Memory B cell (primary cell): ENCODE results near the gene ADAMTS3.

Source experiments
- ATAC-seq: fragments of 150-1000 bp; cut with Tn5 transposase; 2 replicates; pipeline ENCODE4 v1.10.0; 2021; ENCODE audit warnings: low read depth, mild to moderate bottlenecking, moderate library complexity
- DNase-seq, 2 donors: peaks; one replicate each; pipeline ENCODE4 v3.0.0; 2022; ENCODE audit warnings: low spot score in 2 of 2
- H3K27ac Mint-ChIP-seq: one replicate; pipeline ENCODE4 v1.8.0; 2022; ENCODE audit warnings: mild to moderate bottlenecking, moderate library complexity, mixed read lengths
- H3K27me3 Mint-ChIP-seq: one replicate; pipeline ENCODE4 v1.8.0; 2022; ENCODE audit warnings: mixed read lengths
- H3K36me3 Mint-ChIP-seq: one replicate; pipeline ENCODE4 v1.8.0; 2022; ENCODE audit warnings: mild to moderate bottlenecking, mixed read lengths
- H3K4me1 Mint-ChIP-seq: one replicate; pipeline ENCODE4 v1.8.0; 2022; ENCODE audit warnings: mixed read lengths
- H3K4me3 Mint-ChIP-seq: one replicate; pipeline ENCODE4 v1.8.0; 2022; ENCODE audit warnings: mild to moderate bottlenecking, moderate library complexity, mixed read lengths
- H3K9me3 Mint-ChIP-seq: one replicate; pipeline ENCODE4 v1.8.0; 2022; ENCODE audit warnings: mixed read lengths

Gene ADAMTS3

GRCh38 chr4:72313121-72313520, 255.9 kb downstream of the ADAMTS3 start:
- Mint-ChIP-seq H3K27me3 (no peaks in the 10 kb centered on the region), H3K27ac (no peak overlapping the region), H3K4me1 (no peaks in the 10 kb centered on the region), H3K36me3 (no peaks in the 10 kb centered on the region), H3K9me3 (no peaks in the 10 kb centered on the region), H3K4me3 (no peak overlapping the region)
- DNase-seq (no peak), ATAC-seq (no peak)

GRCh38 chr4:72312032-72312650, 256.9 kb downstream of the ADAMTS3 start:
- H3K27me3 Mint-ChIP-seq, result no peaks in the 10 kb centered on the region
- H3K27ac Mint-ChIP-seq, result no peak overlapping the region
- no peak overlapping the region for H3K4me3 Mint-ChIP-seq
- no peaks in the 10 kb centered on the region for H3K9me3 Mint-ChIP-seq
- no peak for ATAC-seq
- no peak for DNase-seq
- no peaks in the 10 kb centered on the region for H3K4me1 Mint-ChIP-seq
- no peaks in the 10 kb centered on the region for H3K36me3 Mint-ChIP-seq

DNA sequence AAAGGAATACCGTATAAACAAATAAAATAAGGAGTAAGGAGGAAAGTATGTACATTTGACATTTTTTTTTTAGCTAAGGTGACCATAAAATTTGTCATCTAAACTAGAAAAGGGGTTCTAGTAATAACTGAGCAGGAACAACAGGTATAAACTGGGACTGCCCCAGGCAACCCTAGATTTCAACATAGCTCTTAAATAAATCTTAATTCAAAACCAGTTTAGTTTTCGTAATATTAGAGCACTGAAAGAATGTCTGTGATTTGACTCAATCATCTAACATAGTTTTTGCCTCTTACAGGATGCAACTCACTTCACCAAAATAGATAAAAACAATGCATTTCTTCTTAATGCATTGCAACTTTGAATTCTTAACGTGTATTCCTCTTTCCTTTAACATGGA, 257.7 kb downstream of the ADAMTS3 start:
- H3K27me3 Mint-ChIP-seq, result no peaks in the 10 kb centered on the region
- H3K27ac Mint-ChIP-seq, result no peak overlapping the region
- H3K36me3 Mint-ChIP-seq, result no peaks in the 10 kb centered on the region
- no peaks in the 10 kb centered on the region for H3K4me1 Mint-ChIP-seq
- DNase-seq (no peak), ATAC-seq (no peak)
- no peaks in the 10 kb centered on the region for H3K9me3 Mint-ChIP-seq
- H3K4me3 Mint-ChIP-seq, result no peak overlapping the region

- H3K4me1 Mint-ChIP-seq, result no peaks in the 10 kb centered on the region
- H3K27ac Mint-ChIP-seq, result no peak overlapping the region
- DNase-seq (no peak), ATAC-seq (no peak)
- H3K27me3 Mint-ChIP-seq, result peaks cover 1% of the 10 kb centered on the region
- H3K4me3 Mint-ChIP-seq, result no peak overlapping the region
- H3K36me3 Mint-ChIP-seq, result no peaks in the 10 kb centered on the region
- H3K9me3 Mint-ChIP-seq, result no peaks in the 10 kb centered on the region
Observed at GRCh38 chr4:72305620-72306019, 263.4 kb downstream of the ADAMTS3 start.

DNA sequence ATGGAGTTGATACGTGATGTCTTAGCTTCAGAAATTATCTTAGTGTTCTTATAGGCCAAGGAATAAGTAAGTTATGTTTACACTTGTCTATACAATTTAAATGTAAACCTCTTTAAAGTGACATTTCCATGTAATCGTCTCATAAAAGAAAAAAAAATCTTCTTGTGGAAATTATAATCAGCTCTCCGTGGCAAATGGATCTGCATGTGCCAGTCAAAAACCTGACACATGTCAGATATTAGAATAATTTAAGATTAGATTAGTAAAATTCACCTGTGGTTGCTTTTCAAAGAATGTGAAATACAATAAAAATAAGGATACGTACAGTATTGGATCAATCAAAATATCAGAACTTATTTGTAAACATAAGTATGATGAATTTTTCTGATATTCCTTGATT, 263.9 kb downstream of the ADAMTS3 start:
- no peak overlapping the region for H3K27ac Mint-ChIP-seq
- no peaks in the 10 kb centered on the region for H3K36me3 Mint-ChIP-seq
- no peak overlapping the region for H3K4me3 Mint-ChIP-seq
- ATAC-seq (no peak), DNase-seq (no peak)
- no peaks in the 10 kb centered on the region for H3K4me1 Mint-ChIP-seq
- H3K9me3 Mint-ChIP-seq, result no peaks in the 10 kb centered on the region
- peaks cover 1% of the 10 kb centered on the region for H3K27me3 Mint-ChIP-seq

GRCh38 chr4:72302981-72303704, 265.9 kb downstream of the ADAMTS3 start:
- H3K9me3 Mint-ChIP-seq, result no peaks in the 10 kb centered on the region
- H3K27me3 Mint-ChIP-seq, result peaks cover 1% of the 10 kb centered on the region
- DNase-seq, result peak; percentile 32 to 35
- no peaks in the 10 kb centered on the region for H3K4me1 Mint-ChIP-seq
- no peak overlapping the region for H3K4me3 Mint-ChIP-seq
- H3K36me3 Mint-ChIP-seq, result no peaks in the 10 kb centered on the region
- ATAC-seq, result peak; percentile 64
- H3K27ac Mint-ChIP-seq, result no peak overlapping the region

DNA sequence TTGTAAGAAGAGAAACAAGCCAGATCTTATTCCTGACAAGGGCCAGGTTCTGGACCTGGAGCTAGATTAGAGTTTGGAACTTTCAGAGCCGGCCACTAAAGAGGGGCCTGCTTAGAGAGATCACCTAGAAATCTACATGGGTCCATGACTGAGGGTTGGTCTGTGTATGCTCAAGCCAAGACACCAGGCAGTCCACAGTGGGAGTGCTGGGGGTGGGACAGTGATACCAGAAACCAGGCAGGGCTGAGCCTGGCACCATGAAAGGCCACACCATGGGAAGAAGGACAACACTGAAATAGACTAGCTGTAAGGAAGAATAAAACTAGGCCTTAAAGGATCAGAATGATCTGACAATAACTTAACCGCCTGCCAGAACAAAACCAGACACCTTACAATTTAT, 267.3 kb downstream of the ADAMTS3 start:
- ATAC-seq, result no peak
- H3K4me3 Mint-ChIP-seq, result no peak overlapping the region
- no peak for DNase-seq
- no peaks in the 10 kb centered on the region for H3K36me3 Mint-ChIP-seq
- no peaks in the 10 kb centered on the region for H3K9me3 Mint-ChIP-seq
- H3K27ac Mint-ChIP-seq, result no peak overlapping the region
- H3K4me1 Mint-ChIP-seq, result no peaks in the 10 kb centered on the region
- peaks cover 1% of the 10 kb centered on the region for H3K27me3 Mint-ChIP-seq

GRCh38 chr4:72300126-72300525, 268.9 kb downstream of the ADAMTS3 start:
- H3K4me1 Mint-ChIP-seq, result peaks cover 3% of the 10 kb centered on the region
- no peak overlapping the region for H3K4me3 Mint-ChIP-seq
- H3K27me3 Mint-ChIP-seq, result no peaks in the 10 kb centered on the region
- no peaks in the 10 kb centered on the region for H3K36me3 Mint-ChIP-seq
- H3K27ac Mint-ChIP-seq, result no peak overlapping the region
- H3K9me3 Mint-ChIP-seq, result no peaks in the 10 kb centered on the region
- DNase-seq, result no peak
- ATAC-seq, result no peak

DNA sequence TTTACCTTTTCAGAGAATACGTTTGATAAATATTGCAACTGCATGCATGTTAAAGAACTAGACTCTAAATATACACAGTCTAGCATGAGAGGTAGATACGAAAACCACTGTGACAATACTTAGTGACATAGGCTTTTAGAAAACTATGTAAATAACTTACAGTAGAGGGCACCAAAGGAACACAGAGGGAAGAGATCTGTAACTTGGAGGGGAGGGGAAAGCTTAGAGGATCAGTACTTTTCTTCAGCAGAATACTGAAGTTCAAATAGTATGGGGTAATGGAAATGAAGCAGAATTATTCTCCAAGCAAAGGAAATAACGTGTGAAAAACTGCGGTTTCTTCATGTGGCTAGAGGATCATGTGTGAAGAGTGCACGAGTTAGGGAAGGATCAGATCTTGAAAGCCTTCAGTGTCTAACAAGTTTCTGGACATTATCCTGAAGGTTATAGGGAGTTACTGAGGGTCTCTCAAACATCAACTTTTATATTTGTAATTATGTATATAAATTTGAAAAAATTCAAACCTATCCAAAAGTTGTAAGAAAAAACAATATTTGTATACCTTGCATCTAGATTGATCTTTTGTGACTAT, 273.0 kb downstream of the ADAMTS3 start:
- Mint-ChIP-seq H3K27ac (no peak overlapping the region), H3K9me3 (no peaks in the 10 kb centered on the region), H3K4me3 (no peak overlapping the region), H3K36me3 (no peaks in the 10 kb centered on the region), H3K4me1 (peaks cover 3% of the 10 kb centered on the region), H3K27me3 (peaks cover 5% of the 10 kb centered on the region)
- no peak for DNase-seq
- no peak for ATAC-seq

- DNase-seq (no peak), ATAC-seq (no peak)
- no peaks in the 10 kb centered on the region for H3K9me3 Mint-ChIP-seq
- H3K4me1 Mint-ChIP-seq, result no peaks in the 10 kb centered on the region
- no peak overlapping the region for H3K27ac Mint-ChIP-seq
- no peak overlapping the region for H3K4me3 Mint-ChIP-seq
- H3K36me3 Mint-ChIP-seq, result no peaks in the 10 kb centered on the region
- H3K27me3 Mint-ChIP-seq, result peaks cover 8% of the 10 kb centered on the region
Observed at GRCh38 chr4:72290737-72291136, 278.3 kb downstream of the ADAMTS3 start.

DNA sequence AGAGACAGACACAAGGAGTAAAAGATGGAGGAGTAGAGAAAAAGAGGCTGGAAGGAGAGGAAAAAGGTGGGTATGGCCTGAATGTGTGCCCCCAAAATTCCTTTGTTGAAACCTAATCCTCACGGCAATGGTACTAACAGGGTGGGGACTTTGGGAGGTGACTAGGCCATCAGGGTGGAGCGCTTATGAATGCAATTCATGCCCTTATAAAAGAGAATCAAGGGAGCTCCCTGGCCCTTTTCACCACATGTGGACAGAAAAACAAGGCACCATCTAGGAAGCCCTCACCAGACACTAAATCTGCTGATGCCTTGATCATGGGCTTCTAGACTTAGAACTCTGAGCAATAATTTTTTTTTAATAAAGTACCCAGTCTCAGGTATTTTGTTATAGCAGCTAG, 282.1 kb downstream of the ADAMTS3 start:
- H3K27me3 Mint-ChIP-seq, result peaks cover 3% of the 10 kb centered on the region
- no peak for ATAC-seq
- H3K4me3 Mint-ChIP-seq, result no peak overlapping the region
- DNase-seq, result no peak
- no peaks in the 10 kb centered on the region for H3K4me1 Mint-ChIP-seq
- no peaks in the 10 kb centered on the region for H3K9me3 Mint-ChIP-seq
- no peaks in the 10 kb centered on the region for H3K36me3 Mint-ChIP-seq
- H3K27ac Mint-ChIP-seq, result peak overlapping the region; percentile 2

DNA sequence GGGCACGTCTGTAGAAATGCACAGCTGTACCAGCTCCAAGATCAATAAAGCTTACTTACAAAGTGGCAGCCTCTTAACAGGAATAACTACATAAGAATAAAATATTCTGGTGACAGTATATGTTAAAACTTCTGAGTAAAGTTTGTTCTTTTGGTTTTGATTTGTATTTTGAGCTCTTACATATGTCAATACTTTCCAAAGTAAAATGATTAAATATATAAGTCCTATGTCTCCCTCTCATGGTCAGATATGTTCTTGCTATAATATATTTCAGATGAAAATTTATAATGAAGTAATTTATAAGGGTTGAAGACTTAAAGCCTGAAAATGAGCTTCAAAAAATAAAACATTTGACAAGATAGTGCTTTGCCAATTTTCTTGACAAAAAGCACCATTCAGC, 282.8 kb downstream of the ADAMTS3 start:
- Mint-ChIP-seq H3K4me3 (no peak overlapping the region), H3K9me3 (no peaks in the 10 kb centered on the region), H3K36me3 (no peaks in the 10 kb centered on the region), H3K4me1 (no peaks in the 10 kb centered on the region), H3K27me3 (peaks cover 3% of the 10 kb centered on the region), H3K27ac (no peak overlapping the region)
- no peak for ATAC-seq
- no peak for DNase-seq

GRCh38 chr4:72283357-72283756, 285.7 kb downstream of the ADAMTS3 start:
- H3K4me3 Mint-ChIP-seq, result no peak overlapping the region
- peaks cover 3% of the 10 kb centered on the region for H3K27me3 Mint-ChIP-seq
- ATAC-seq (no peak), DNase-seq (no peak)
- no peaks in the 10 kb centered on the region for H3K36me3 Mint-ChIP-seq
- no peak overlapping the region for H3K27ac Mint-ChIP-seq
- no peaks in the 10 kb centered on the region for H3K4me1 Mint-ChIP-seq
- peaks cover 2% of the 10 kb centered on the region for H3K9me3 Mint-ChIP-seq

GRCh38 chr4:72280252-72280651, 288.8 kb downstream of the ADAMTS3 start:
- ATAC-seq, result no peak
- H3K36me3 Mint-ChIP-seq, result no peaks in the 10 kb centered on the region
- H3K27me3 Mint-ChIP-seq, result no peaks in the 10 kb centered on the region
- no peak overlapping the region for H3K27ac Mint-ChIP-seq
- no peaks in the 10 kb centered on the region for H3K4me1 Mint-ChIP-seq
- peaks cover 2% of the 10 kb centered on the region for H3K9me3 Mint-ChIP-seq
- no peak for DNase-seq
- H3K4me3 Mint-ChIP-seq, result no peak overlapping the region

GRCh38 chr4:72275381-72275780, 293.6 kb downstream of the ADAMTS3 start:
- ATAC-seq (no peak), DNase-seq (no peak)
- Mint-ChIP-seq H3K36me3 (no peaks in the 10 kb centered on the region), H3K4me1 (no peaks in the 10 kb centered on the region), H3K27me3 (no peaks in the 10 kb centered on the region), H3K4me3 (no peak overlapping the region), H3K27ac (no peak overlapping the region), H3K9me3 (peaks cover 6% of the 10 kb centered on the region)
